GM12864 (cell line): Measurements from ENCODE around the gene RNF17.

Source experiments
- DNase-seq: peaks from one replicate; pipeline ENCODE4 v3.0.0-alpha.2; 2011; ENCODE audit warnings: low read depth
- H3K4me3 ChIP-seq: 2 replicates; pipeline ENCODE4 v1.5.1; 2011; ENCODE audit warnings: mild to moderate bottlenecking, low read depth, low read length, control low read depth
- CTCF ChIP-seq: IDR thresholded peaks from 2 replicates; pipeline ENCODE4 v1.5.1; 2011; ENCODE audit warnings: low read depth, mild to moderate bottlenecking, moderate library complexity, low read length, control low read depth, inconsistent platforms; ENCODE audit errors: missing control alignments

Gene RNF17

GRCh38 chr13:24763596-24764275 lies at the start of gene RNF17:
TSS of gene RNF17 (plus strand) at chr13:24764169. CDS start at chr13:24764204, 35 bp downstream.
- no peak for DNase-seq
- H3K4me3 ChIP-seq, result no peak within 1 kb of the TSS
- no peak for TF ChIP-seq CTCF

- no peak for TF ChIP-seq CTCF
- DNase-seq, result no peak
- H3K4me3 ChIP-seq, result no peak overlapping the region
Measured at GRCh38 chr13:24716011-24716410, 48.0 kb upstream of the RNF17 start.

- no peak for DNase-seq
- H3K4me3 ChIP-seq, result no peak overlapping the region
- no peak for TF ChIP-seq CTCF
Measured at GRCh38 chr13:24716446-24716845, 47.5 kb upstream of the RNF17 start.

- no peak for TF ChIP-seq CTCF
- DNase-seq, result no peak
- H3K4me3 ChIP-seq, result no peak overlapping the region
Measured at GRCh38 chr13:24717217-24717616, 46.8 kb upstream of the RNF17 start.

GRCh38 chr13:24718192-24718965 lies 45.6 kb upstream of the RNF17 start:
- no peak for TF ChIP-seq CTCF
- no peak for DNase-seq
- no peak overlapping the region for H3K4me3 ChIP-seq

- H3K4me3 ChIP-seq, result no peak overlapping the region
- DNase-seq, result no peak
- no peak for TF ChIP-seq CTCF
Measured at GRCh38 chr13:24719139-24719538, 44.8 kb upstream of the RNF17 start.
